CD14-positive monocyte (primary cell): ENCODE results near the gene ZNF492. TPM values are rescaled to one million over a fixed set of nuclear protein-coding genes. Genes with fewer than 3 reads are reported as not detected.

ENCODE experiments used
- DNase-seq, 3 donors: peaks; one replicate each; pipeline ENCODE4 v3.0.0-alpha.2; 2011 to 2022
- H2AFZ ChIP-seq: 2 replicates; pipeline ENCODE4 v1.6.0; 2012; ENCODE audit warnings: mild to moderate bottlenecking, low read depth, low read length, inconsistent platforms; ENCODE audit not compliant: insufficient read depth, poor library complexity, severe bottlenecking
- H3K27ac ChIP-seq, 2 donors: 1 replicate in 1 of 2; 2 replicates in 1 of 2; pipeline ENCODE4 v1.5.1; 2012 to 2013; ENCODE audit warnings: low read length in 2 of 2, control low read depth in 1 of 2, inconsistent platforms in 1 of 2, low read depth in 1 of 2, mild to moderate bottlenecking in 1 of 2
- H3K27me3 ChIP-seq, 2 donors: one replicate each; pipeline versions ENCODE4 v1.6.0 to v1.6.1; 2011 to 2013; ENCODE audit warnings: low read length in 2 of 2; ENCODE audit not compliant: control insufficient read depth in 2 of 2, insufficient read depth in 2 of 2
- H3K36me3 ChIP-seq, 2 donors: replicated peaks in 1 of 2; 1 replicate in 1 of 2; 2 replicates in 1 of 2; pipeline versions ENCODE4 v1.5.1 to v1.6.1; 2012 to 2013; ENCODE audit warnings: low read length in 2 of 2, control low read depth in 1 of 2, inconsistent platforms in 1 of 2, mild to moderate bottlenecking in 1 of 2; ENCODE audit not compliant: insufficient read depth in 2 of 2, control insufficient read depth in 1 of 2
- H3K4me1 ChIP-seq, 2 donors: 1 replicate in 1 of 2; 2 replicates in 1 of 2; pipeline versions ENCODE4 v1.5.1 to v1.6.1; 2012 to 2013; ENCODE audit warnings: low read length in 2 of 2, control low read depth in 1 of 2, inconsistent platforms in 1 of 2, mild to moderate bottlenecking in 1 of 2, moderate library complexity in 1 of 2; ENCODE audit not compliant: insufficient read depth in 2 of 2, control insufficient read depth in 1 of 2
- H3K4me2 ChIP-seq: replicated peaks from 2 replicates; pipeline ENCODE3; 2012; ENCODE audit warnings: low read length, moderate library complexity, mild to moderate bottlenecking; ENCODE audit not compliant: poor library complexity, severe bottlenecking; ENCODE audit errors: extremely low read depth
- H3K4me3 ChIP-seq, 3 experiments: fragments of 200-600 bp in 1 of 3; sonication (generic) in 1 of 3; replicated peaks in 1 of 3; 1 replicate in 2 of 3; 2 replicates in 1 of 3; pipeline ENCODE4 v1.5.1; 2011 to 2013; ENCODE audit warnings: low read length in 3 of 3, mild to moderate bottlenecking in 3 of 3, control low read depth in 2 of 3, low read depth in 2 of 3, inconsistent platforms in 1 of 3, moderate library complexity in 1 of 3
- H3K79me2 ChIP-seq: 2 replicates; pipeline ENCODE4 v1.6.0; 2012; ENCODE audit warnings: mild to moderate bottlenecking, control low read depth, inconsistent platforms, low read length, moderate library complexity; ENCODE audit not compliant: insufficient read depth
- H3K9ac ChIP-seq: 2 replicates; pipeline ENCODE4 v1.6.0; 2017; ENCODE audit warnings: low read length, mild to moderate bottlenecking; ENCODE audit not compliant: insufficient read depth, poor library complexity, severe bottlenecking
- H3K9me3 ChIP-seq, 2 donors: replicated peaks in 1 of 2; 1 replicate in 1 of 2; 2 replicates in 1 of 2; pipeline versions ENCODE4 v1.5.1 to v1.6.1; 2012 to 2013; ENCODE audit warnings: low read length in 2 of 2, control low read depth in 1 of 2; ENCODE audit not compliant: control insufficient read depth in 1 of 2, insufficient read depth in 1 of 2
- H4K20me1 ChIP-seq: 2 replicates; pipeline ENCODE4 v1.6.0; 2012; ENCODE audit warnings: mild to moderate bottlenecking, low read length, control low read depth, moderate library complexity; ENCODE audit not compliant: insufficient read depth
- H3K27ac Mint-ChIP-seq, 7 donors: one replicate each; pipeline ENCODE4 v1.8.0; 2020; ENCODE audit warnings: mild to moderate bottlenecking in 7 of 7, mixed read lengths in 7 of 7, moderate library complexity in 6 of 7, inconsistent platforms in 2 of 7
- H3K27me3 Mint-ChIP-seq, 3 donors: one replicate each; pipeline ENCODE4 v1.8.0; 2021 to 2022; ENCODE audit warnings: low read depth in 3 of 3, mild to moderate bottlenecking in 3 of 3, mixed read lengths in 3 of 3, moderate library complexity in 3 of 3, inconsistent platforms in 1 of 3
- H3K36me3 Mint-ChIP-seq, 2 donors: one replicate each; pipeline ENCODE4 v1.8.0; 2020; ENCODE audit warnings: mixed read lengths in 2 of 2, inconsistent platforms in 1 of 2, mild to moderate bottlenecking in 1 of 2
- H3K4me1 Mint-ChIP-seq: one replicate; pipeline ENCODE4 v1.8.0; 2020; ENCODE audit warnings: mild to moderate bottlenecking, mixed read lengths
- H3K4me3 Mint-ChIP-seq, 2 donors: one replicate each; pipeline ENCODE4 v1.8.0; 2020; ENCODE audit warnings: mild to moderate bottlenecking in 2 of 2, mixed read lengths in 2 of 2, moderate library complexity in 1 of 2
- H3K9me3 Mint-ChIP-seq, 7 donors: one replicate each; pipeline ENCODE4 v1.8.0; 2020 to 2022; ENCODE audit warnings: mixed read lengths in 7 of 7, mild to moderate bottlenecking in 6 of 7, moderate library complexity in 6 of 7, inconsistent platforms in 2 of 7
- WGBS: methylation state at CpG from one replicate; pipeline ENCODE4 v1.1.5; 2013; ENCODE audit warnings: missing lambda C conversion rate; ENCODE audit not compliant: insufficient coverage; 5-methylcytosine and 5-hydroxymethylcytosine counted together
- intact Hi-C, 2 donors: fragments of 100-400 bp; cut with micrococcal nuclease; formaldehyde crosslinking; loops; one replicate each; pipeline versions ENCODE4 v1.15.0 to v1.15.1; 2023
- polyA plus RNA-seq, 3 donors: library from polyadenylated mRNA; depleted of rRNA in 1 of 3; unstranded in 2 of 3; stranded (reverse) in 1 of 3; fragments of 300-500 nt in 2 of 3; fragments of >200 nt in 1 of 3; fragmentation: Illumina TruSeq in 2 of 3; gene quantifications; 1 replicate in 2 of 3; 2 replicates in 1 of 3; pipeline ENCODE4 v1.2.3, GENCODE V29; 2012 to 2021
- TF ChIP-seq, protein P1 (sequence below): fragments of 200-600 bp; IDR thresholded peaks from one replicate; pipeline ENCODE4 v1.8.0; 2022; ENCODE audit warnings: antibody characterized with exemption, mild to moderate bottlenecking

The ZNF492 gene
- polyA plus RNA-seq, 3 donors: 0.01 TPM; not detected in 2

GRCh38 chr19:22595918-22596341 lies 38.2 kb upstream of the ZNF492 start:
- no peaks in the 10 kb centered on the region for H4K20me1 ChIP-seq
- intact Hi-C loops: no loop called here
- TF ChIP-seq, protein P1, sequence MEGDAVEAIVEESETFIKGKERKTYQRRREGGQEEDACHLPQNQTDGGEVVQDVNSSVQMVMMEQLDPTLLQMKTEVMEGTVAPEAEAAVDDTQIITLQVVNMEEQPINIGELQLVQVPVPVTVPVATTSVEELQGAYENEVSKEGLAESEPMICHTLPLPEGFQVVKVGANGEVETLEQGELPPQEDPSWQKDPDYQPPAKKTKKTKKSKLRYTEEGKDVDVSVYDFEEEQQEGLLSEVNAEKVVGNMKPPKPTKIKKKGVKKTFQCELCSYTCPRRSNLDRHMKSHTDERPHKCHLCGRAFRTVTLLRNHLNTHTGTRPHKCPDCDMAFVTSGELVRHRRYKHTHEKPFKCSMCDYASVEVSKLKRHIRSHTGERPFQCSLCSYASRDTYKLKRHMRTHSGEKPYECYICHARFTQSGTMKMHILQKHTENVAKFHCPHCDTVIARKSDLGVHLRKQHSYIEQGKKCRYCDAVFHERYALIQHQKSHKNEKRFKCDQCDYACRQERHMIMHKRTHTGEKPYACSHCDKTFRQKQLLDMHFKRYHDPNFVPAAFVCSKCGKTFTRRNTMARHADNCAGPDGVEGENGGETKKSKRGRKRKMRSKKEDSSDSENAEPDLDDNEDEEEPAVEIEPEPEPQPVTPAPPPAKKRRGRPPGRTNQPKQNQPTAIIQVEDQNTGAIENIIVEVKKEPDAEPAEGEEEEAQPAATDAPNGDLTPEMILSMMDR: no peak
- no peak overlapping the region for H2AFZ ChIP-seq
- H3K9me3 ChIP-seq: peaks cover 67 to 84% of the 10 kb centered on the region in 2 donors
- no peaks in the 10 kb centered on the region for H3K36me3 ChIP-seq
- WGBS: 14% methylated on average over 19 of the region's 24 CpGs
- H3K4me2 ChIP-seq: no peak overlapping the region
- H3K27ac Mint-ChIP-seq: no peak overlapping the region
- no peaks in the 10 kb centered on the region for H3K4me1 ChIP-seq
- H3K27me3 Mint-ChIP-seq: peaks cover 0 to 2% (median 0%) of the 10 kb centered on the region in 3 donors
- no peak overlapping the region for H3K27ac ChIP-seq
- H3K27me3 ChIP-seq: no peaks in the 10 kb centered on the region
- H3K4me3 ChIP-seq: no peak overlapping the region
- H3K4me1 Mint-ChIP-seq: no peaks in the 10 kb centered on the region
- no peaks in the 10 kb centered on the region for H3K79me2 ChIP-seq
- DNase-seq: no peak
- H3K9me3 Mint-ChIP-seq: peaks cover 33 to 68% (median 54%) of the 10 kb centered on the region in 7 donors
- H3K9ac ChIP-seq: no peak overlapping the region
- H3K4me3 Mint-ChIP-seq: no peak overlapping the region
- no peaks in the 10 kb centered on the region for H3K36me3 Mint-ChIP-seq

DNA sequence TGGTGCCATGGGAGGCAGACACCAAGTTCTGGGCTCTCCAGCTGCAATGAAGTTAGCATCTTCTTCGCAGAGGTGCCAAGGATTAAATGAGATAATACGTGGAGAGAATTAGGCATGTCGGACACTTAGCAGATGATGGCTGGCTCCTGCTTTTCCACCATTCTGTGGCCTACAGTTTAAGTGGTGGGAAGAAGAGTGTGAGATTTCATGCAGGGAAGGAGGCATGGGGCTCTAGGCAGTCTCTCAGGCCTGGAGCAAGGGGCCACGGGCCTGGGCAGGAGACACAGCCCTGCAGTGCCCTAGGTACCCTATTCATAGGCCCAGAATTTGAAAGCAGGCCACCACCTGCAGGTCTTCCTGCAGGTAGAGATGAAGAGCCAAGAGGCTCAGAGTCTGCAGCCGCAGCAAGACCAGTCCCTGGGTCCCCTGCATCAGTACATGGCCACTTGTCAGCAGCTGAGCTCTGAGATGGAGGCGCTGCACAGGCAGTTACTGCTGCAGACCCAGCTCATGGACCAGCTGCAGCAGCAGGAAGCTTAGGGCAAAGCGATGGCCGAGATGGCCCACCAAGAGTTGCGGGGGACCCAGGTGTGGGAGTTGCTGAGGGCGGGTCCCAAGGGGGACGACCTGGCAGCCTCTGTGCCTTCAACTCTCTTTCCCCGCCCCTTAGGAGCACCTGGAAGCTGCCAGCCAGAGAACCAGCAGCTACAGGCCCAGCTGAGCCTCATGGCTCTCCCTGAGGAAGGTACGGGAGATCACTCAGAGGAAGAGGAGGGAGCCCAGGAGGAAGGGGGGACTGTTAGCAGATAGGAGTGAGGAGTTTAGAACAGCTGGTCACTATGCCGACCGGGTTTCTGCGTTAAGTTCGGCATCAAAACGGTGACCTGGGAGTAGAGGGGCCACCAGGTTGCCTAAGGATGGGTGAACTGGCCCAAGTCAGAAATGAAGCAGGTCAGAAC lies 33.2 kb upstream of the ZNF492 start:
- H3K27ac ChIP-seq: no peak overlapping the region
- no peak overlapping the region for H2AFZ ChIP-seq
- H3K79me2 ChIP-seq: no peaks in the 10 kb centered on the region
- no peak overlapping the region for H3K4me2 ChIP-seq
- peaks cover 95 to 97% of the 10 kb centered on the region in 2 donors for H3K9me3 ChIP-seq
- Mint-ChIP-seq H3K27me3 (peaks cover 0 to 5% (median 3%) of the 10 kb centered on the region in 3 donors), H3K4me1 (no peaks in the 10 kb centered on the region), H3K36me3 (no peaks in the 10 kb centered on the region), H3K9me3 (peaks cover 53 to 91% (median 84%) of the 10 kb centered on the region in 7 donors), H3K27ac (no peak overlapping the region), H3K4me3 (no peak overlapping the region)
- intact Hi-C loops: no loop called here
- no peaks in the 10 kb centered on the region for H3K27me3 ChIP-seq
- H3K4me1 ChIP-seq: no peaks in the 10 kb centered on the region
- WGBS: 90% methylated on average over 18 of the region's 18 CpGs
- no peaks in the 10 kb centered on the region for H3K36me3 ChIP-seq
- H3K9ac ChIP-seq: no peak overlapping the region
- H3K4me3 ChIP-seq: no peak overlapping the region
- TF ChIP-seq, protein P1: no peak
- no peaks in the 10 kb centered on the region for H4K20me1 ChIP-seq
- DNase-seq: no peak
